GM18867 (cell line): ENCODE results near the gene SERPINA10.
"Not testable (repeated sequence)": the region's sequence is repeated elsewhere in the genome, so short reads cannot be mapped to it uniquely, and the experiment has no call there.

Experiments used
- ATAC-seq: cut with Tn5 transposase; IDR thresholded peaks from one replicate; pipeline ENCODE4 v1.9.1; 2021; ENCODE audit warnings: mild to moderate bottlenecking, moderate library complexity; ENCODE audit not compliant: unreplicated experiment

Gene SERPINA10

GRCh38 chr14:94288610-94289465 lies 4.2 kb downstream of the SERPINA10 start:
- ATAC-seq: no peak

- no peak for ATAC-seq
Observed at GRCh38 chr14:94285158-94285557, 7.9 kb downstream of the SERPINA10 start.

- ATAC-seq: no peak
Observed at GRCh38 chr14:94284221-94284620, 8.8 kb downstream of the SERPINA10 start.

GRCh38 chr14:94282991-94283723 lies 9.9 kb downstream of the SERPINA10 start:
- no peak for ATAC-seq

- ATAC-seq: no peak
Observed at GRCh38 chr14:94278731-94279130, 14.3 kb downstream of the SERPINA10 start.

- not testable (repeated sequence) for ATAC-seq
Observed at GRCh38 chr14:94276898-94277561, 16.0 kb downstream of the SERPINA10 start.

GRCh38 chr14:94269156-94269555 lies 23.9 kb downstream of the SERPINA10 start:
- ATAC-seq: no peak

- not testable (repeated sequence) for ATAC-seq
Observed at GRCh38 chr14:94268582-94268981, 24.5 kb downstream of the SERPINA10 start.

GRCh38 chr14:94267352-94267751 lies 25.7 kb downstream of the SERPINA10 start:
- no peak for ATAC-seq

GRCh38 chr14:94264195-94264594 lies 28.9 kb downstream of the SERPINA10 start:
- not testable (repeated sequence) for ATAC-seq

GRCh38 chr14:94244182-94244581 lies 48.9 kb downstream of the SERPINA10 start:
- no peak for ATAC-seq

GRCh38 chr14:94239406-94239805 lies 53.7 kb downstream of the SERPINA10 start:
- ATAC-seq: no peak

- ATAC-seq: no peak
Observed at GRCh38 chr14:94237983-94238382, 55.1 kb downstream of the SERPINA10 start.

GRCh38 chr14:94237046-94237445 lies 56.0 kb downstream of the SERPINA10 start:
- ATAC-seq: no peak
